LNCaP clone FGC (cell line): ENCODE data around the gene ZNF630.

ENCODE experiments used
- DNase-seq: peaks from one replicate; pipeline ENCODE4 v3.0.0-alpha.2; 2011; ENCODE audit warnings: low read depth
- H3K4me3 ChIP-seq: 2 replicates; pipeline ENCODE4 v1.5.1; 2011; ENCODE audit warnings: mild to moderate bottlenecking, low read depth, low read length, control low read depth
- CTCF ChIP-seq: IDR thresholded peaks from 2 replicates; pipeline ENCODE4 v1.5.1; 2012; ENCODE audit warnings: mild to moderate bottlenecking; ENCODE audit not compliant: control insufficient read depth, insufficient read depth; ENCODE audit errors: extremely low read depth

The ZNF630 gene

GRCh38 chrX:48083706-48084105 is 12.3 kb upstream of the ZNF630 start:
- H3K4me3 ChIP-seq = no peak overlapping the region
- no peak for TF ChIP-seq CTCF
- DNase-seq = no peak

GRCh38 chrX:48083212-48083611 is 11.8 kb upstream of the ZNF630 start:
- TF ChIP-seq CTCF = peak; percentile 47
- no peak overlapping the region for H3K4me3 ChIP-seq
- no peak for DNase-seq

GRCh38 chrX:48076343-48076742 is 4.9 kb upstream of the ZNF630 start:
- H3K4me3 ChIP-seq = no peak overlapping the region
- no peak for DNase-seq
- TF ChIP-seq CTCF = no peak

GRCh38 chrX:48071986-48072605 is 656 bp upstream of the ZNF630 start:
- DNase-seq = no peak
- no peak for TF ChIP-seq CTCF
- H3K4me3 ChIP-seq = no peak overlapping the region

GRCh38 chrX:48068096-48068887 is 3.1 kb downstream of the ZNF630 start:
- DNase-seq = no peak
- no peak overlapping the region for H3K4me3 ChIP-seq
- no peak for TF ChIP-seq CTCF

GRCh38 chrX:48064261-48064660 is 7.2 kb downstream of the ZNF630 start:
- no peak overlapping the region for H3K4me3 ChIP-seq
- TF ChIP-seq CTCF = no peak
- DNase-seq = no peak
